Activated T-helper 9 cell treated with anti-CD3 and anti-CD28 coated beads, Interleukin-2, amount 50 U/mL, for 16 hours (primary cell): ENCODE data around the gene SLC25A44.
A peak's percentile ranks its signal among the peaks of the same experiment; 100 is the strongest.
"Not testable (repeated sequence)": the region's sequence is repeated elsewhere in the genome, so short reads cannot be mapped to it uniquely, and the experiment has no call there.

Source experiments
- DNase-seq: peaks from one replicate; pipeline ENCODE4 v3.0.0-alpha.2; 2020; ENCODE audit warnings: low read depth

SLC25A44 gene

DNA sequence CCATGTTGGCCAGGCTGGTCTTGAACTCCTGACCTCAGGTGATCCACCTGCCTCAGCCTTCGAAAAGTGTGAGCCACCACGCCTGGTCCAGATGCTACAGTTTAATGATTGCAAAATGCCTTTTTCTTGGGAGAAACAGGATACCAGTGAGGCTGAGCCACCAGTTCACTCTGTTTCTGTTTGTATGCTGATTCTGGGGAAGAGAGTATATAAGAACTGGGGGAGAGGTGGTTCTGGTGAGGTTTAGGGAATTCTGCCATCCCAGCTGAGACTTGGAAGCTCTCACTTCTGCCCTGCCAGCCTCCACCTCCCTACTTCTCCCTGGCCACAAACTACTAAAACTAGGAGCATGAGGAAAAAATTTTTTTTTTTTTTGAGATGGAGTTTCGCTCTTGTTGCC, 10.8 kb downstream of the SLC25A44 start:
- DNase-seq, result no peak

DNA sequence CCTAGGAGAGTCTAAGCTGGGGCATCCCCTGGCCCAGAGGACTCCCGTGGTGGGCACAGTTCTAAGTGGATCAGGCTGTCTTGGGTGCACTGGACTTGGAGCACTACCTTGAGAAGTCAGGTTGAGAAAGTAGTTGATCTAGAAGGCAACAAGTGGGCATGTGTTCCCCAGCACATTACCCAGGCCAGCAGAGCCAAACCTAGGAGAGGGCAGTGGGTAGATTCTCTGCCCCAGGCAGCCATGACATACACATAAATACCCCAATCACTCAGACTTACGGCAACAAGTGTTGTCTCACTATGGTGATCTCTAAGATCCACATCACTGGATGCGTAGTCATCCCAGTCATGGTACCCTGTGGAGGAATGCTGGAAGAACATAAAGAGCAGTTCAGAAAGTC, 17.3 kb downstream of the SLC25A44 start:
- DNase-seq, result no peak

DNA sequence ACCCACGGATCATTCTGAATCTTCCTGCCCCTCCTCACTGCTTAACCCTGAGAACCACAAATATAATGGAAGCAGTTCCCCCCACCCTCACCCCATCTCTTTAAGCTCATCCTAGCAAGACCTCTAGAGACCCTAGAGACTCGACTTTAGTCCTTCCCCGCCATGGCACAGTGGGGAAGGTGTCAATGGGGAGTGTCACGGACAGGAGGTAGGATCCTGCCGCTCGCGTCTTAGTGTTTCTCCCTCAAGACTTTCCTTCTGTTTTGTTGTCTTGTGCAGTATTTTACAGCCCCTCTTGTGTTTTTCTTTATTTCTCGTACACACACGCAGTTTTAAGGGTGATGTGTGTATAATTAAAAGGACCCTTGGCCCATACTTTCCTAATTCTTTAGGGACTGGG, 18.2 kb downstream of the SLC25A44 start:
- DNase-seq, result no peak

DNA sequence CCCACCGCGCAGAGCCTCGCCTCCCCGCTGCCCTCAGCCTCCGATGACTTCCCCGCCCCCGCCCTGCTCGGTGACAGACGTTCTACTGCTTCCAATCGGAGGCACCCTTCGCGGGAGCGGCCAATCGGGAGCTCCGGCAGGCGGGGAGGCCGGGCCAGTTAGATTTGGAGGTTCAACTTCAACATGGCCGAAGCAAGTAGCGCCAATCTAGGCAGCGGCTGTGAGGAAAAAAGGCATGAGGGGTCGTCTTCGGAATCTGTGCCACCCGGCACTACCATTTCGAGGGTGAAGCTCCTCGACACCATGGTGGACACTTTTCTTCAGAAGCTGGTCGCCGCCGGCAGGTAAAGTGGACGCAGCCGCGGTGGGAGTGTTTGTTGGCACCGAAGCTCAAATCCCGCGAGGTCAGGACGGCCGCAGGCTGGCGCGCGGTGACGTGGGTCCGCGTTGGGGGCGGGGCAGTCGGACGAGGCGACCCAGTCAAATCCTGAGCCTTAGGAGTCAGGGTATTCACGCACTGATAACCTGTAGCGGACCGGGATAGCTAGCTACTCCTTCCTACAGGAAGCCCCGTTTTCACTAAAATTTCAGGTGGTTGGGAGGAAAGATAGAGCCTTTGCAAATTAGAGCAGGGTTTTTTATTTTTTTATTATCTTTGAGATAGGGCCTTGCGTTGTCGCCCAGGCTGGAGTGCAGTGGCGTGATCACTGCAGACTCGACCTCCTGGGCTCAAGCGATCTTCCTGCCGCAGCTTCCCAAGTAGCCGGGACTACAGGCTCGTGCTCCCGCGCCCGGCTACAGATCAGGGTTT, 19.1 kb downstream of the SLC25A44 start, which contains the start of gene PMF1:
Gene PMF1 (plus strand): TSS at position 175 of the 811 bp plus-strand sequence. CDS start 9 bp downstream, at position 184.
- DNase-seq, result peak; percentile 93

DNA sequence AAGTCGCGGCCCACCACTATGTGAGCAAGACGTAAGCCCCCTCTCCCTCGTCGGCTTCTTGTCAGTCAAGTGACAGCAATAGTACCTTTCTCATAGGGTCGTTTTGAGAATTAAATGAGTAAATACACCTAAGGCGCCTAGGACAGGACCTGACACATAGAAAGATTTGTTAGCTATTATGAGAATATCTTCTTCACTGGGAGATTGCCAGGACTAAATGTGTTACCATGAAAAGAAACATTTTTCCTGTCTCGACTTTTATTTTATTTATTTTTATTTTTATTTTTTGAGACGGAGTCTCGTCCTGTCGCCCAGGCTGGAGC, 19.7 kb downstream of the SLC25A44 start:
- DNase-seq, result no peak

DNA sequence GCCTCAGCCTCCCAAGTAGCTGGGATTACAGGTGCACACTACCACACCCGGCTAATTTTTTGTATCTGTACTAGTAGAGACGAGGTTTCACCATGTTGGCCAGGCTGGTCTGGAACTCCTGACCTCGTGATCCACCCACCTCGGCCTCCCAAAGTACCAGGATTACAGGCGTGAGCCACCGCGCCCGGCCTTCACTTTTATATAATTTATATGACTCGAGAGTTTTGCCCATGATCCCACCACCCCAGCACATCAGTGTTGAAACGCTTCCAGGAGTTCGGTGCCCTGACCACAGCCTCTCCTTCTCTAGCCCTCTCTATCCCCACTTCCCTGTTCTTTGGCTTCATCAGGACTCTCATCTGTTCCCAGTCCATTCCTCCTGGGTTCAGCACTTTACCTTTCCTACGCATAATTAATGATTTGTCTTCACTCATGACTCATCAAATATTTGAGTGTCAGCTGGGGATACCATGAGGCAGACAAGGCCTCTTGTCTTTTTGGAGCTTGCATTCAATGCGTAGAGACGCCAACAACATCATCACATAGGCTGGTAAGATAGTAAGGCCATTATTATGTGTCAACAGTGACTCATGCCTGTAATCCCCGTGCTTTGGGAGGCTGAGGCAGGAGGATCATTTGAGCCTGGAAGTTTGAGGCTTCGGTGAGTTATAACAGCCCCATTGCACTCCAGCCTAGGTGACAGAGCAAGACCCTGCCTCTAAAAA, 20.3 kb downstream of the SLC25A44 start:
- DNase-seq, result peak; percentile 21

DNA sequence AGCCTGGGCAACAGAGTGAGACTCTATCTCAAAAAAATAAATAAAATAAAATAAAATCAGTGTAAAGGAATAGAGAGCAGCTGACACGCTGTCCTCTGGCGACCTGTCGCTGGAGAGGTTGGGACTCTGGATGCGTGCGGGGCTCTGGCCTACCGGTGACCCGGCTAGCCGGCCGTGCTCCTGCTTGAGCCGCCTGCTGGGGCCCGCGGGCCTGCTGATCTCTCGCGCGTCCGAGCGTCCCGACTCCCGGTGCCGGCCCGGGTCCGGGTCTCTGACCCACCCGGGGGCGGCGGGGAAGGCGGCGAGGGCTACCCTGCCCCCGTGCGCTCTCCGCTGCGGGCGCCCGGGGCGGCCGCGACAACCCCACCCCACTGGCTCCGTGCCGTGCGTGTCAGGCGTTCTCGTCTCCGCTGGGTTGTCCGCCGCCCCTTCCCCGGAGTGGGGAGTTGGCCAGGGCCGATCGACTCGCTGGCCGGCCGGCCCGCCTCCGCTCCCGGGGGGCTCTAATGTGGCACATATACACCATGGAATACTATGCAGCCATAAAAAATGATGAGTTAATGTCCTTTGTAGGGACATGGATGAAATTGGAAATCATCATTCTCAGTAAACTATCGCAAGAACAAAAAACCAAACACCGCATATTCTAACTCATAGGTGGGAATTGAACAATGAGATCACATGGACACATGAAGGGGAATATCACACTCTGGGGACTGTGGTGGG, 22.6 kb downstream of the SLC25A44 start:
- not testable (repeated sequence) for DNase-seq

DNA sequence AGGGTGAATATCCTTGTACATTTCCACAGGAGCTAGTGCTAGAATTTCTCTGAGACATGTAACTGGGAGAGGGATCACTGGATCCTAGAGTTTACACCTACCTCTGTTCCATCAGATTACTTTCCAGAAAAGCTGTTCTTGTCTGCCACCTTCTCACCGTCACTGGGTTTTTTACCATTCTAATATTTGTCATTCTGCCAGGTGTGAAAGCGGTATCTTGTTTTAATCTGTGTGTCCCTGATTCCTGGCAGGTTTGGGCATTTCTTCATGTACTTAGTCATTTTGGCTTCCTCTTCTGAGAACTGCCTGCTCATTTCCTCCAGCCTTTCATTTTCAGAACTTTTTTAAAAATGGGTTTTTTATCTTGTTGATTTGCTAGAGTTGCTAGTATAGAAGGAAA, 24.0 kb downstream of the SLC25A44 start:
- DNase-seq, result no peak

DNA sequence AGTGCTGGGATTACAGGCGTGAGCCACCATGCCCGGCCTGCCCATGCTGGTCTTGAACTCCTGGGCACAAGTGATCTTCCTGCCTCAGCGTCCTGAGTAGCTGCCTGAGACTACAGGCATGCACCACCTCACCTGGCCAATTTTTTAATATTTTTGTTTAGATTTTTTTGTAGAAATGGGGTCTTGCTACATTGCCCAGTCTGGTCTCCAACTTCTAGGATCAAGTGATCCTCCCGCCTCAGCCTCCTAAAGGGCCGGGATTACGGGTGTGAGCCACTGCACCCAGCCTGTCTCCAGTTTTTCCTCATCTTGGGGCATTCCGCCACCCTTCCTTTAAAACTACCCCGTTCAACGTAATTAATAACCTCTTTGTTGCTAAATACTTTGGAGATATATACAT, 26.3 kb downstream of the SLC25A44 start:
- DNase-seq, result no peak

DNA sequence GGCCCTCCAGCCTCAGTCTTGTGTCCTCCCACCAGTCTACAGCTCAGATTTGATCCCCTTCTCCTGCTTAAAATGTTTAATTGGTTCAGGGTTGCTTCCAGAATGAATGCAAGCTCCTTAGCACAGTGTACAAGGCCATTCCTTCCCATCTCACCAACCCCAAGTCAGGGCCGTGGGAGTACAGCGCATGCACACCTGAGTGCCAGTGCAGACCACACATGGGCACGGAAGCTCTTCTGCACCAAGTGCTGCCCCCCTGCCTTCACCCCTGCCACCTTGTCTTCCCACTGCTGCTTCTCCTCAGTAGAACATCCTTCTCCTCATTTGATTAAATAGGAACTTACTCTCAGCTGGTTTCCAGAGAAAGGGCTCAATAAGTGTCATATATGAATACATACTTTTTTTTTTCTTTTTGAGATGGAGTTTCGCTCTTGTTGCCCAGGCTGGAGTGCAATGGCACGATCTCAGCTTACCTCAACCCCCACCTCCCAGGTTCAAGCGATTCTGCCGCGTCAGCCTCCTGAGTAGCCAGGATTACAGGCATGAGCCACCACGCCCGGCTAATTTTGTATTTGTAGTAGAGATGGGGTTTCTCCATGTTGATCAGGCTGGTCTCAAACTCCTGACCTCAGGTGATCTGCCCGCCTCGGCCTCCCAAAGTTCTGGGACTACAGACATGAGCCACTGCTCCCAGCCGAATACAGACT, 28.2 kb downstream of the SLC25A44 start:
- DNase-seq, result no peak

DNA sequence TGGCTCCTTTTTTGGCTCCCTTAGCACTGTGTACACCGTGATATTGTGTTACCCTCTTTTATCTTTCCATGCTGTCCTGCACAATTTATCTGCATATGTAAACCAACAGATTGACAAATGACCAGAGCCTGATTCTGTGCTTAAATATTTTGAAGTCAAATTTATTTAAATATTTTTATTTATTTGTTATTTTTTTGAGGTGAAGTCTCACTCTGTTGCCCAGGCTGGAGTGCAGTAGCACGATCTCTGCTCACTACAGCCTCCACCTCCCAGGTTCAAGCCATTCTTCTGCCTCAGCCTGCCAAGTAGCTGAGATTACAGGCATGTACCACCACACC, 31.7 kb downstream of the SLC25A44 start:
- no peak for DNase-seq

DNA sequence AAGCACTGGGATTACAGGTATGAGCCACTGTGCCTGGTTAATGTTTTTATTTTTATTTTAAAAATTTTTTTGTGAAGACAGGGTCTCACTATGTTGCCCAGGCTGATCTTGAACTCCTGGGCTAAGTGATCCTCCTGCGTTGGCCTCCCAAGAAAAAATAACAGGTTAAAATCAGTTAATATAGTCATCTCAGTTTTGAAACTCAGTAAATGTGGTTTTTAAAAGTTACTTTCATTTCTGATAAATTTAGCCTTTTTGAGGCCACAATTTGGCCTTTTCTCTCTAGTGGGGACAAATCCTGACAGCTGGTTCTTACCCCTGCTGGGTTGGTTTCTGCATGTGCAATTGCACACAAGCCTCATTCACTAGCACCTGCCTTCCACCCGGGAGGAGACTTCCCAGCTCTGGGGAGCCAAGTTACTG, 32.2 kb downstream of the SLC25A44 start:
- no peak for DNase-seq

DNA sequence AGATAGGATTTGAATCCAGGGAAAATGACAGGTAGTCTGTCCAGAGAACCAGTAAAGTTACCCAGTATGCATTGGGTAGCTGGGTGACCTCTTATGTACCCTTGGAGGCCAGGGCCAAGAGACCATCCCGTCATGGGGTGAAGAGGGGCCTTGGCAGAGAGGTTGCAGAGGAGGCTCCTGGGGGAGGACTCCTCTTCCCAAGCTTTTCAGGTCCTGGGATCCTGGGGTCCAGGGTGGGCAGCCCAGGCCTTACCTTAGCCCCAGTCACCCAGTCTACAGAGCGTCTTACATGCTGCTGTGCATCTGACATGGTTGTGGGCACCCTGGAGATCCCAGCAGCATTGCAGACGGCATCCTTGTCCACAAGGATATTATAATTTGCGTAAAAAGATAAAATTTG, 32.9 kb downstream of the SLC25A44 start:
- no peak for DNase-seq

DNA sequence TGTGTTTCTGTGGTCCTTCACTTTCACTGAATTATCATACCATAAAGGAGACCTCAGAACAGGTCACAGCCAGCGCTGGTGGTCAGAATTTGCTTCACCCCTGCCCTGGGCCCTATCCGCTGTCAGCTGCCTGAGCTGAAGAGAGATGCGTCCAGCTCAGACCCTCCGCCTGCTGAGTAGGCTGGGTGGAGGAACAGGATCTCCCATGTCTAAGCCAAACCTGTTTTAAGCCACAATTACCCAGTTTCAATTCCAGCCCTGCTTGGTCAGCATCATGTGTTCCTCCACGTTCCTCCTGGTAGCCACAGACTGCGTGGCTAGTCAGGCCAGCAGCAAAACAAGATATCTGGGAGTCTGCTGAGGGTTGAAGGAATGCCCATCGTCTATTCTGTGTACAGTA, 34.6 kb downstream of the SLC25A44 start:
- DNase-seq, result no peak

DNA sequence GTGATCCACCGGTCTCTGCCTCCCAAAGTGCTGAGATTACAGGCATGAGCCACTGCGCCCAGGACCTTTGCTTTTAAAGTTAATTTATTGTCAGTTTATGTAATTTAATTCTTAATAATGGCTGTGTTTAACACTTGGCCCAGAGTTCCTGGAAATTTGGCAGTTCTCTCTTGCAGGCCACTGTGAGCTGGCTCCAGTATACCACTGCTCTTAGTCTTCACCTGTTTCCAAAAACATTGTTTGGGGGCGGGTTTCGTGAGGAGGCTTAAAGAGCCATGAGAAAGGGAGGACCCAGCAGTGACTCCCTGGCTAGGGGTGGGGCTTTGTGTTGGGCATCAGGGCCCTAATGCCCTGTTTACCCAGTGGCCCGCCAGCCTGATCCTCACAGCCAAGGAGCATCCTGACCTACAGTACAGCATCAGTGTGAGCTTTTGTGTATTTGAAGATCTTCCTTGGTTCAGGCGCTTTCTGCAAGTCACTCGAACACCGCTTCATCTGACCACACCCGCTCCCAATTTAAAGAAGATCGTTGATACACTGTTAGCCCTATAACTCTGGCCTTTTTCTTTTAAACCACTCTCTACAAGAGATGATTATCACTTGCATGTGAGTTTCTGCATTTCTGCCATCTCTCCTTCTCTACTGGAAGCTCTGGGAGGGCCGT, 36.0 kb downstream of the SLC25A44 start:
- no peak for DNase-seq

DNA sequence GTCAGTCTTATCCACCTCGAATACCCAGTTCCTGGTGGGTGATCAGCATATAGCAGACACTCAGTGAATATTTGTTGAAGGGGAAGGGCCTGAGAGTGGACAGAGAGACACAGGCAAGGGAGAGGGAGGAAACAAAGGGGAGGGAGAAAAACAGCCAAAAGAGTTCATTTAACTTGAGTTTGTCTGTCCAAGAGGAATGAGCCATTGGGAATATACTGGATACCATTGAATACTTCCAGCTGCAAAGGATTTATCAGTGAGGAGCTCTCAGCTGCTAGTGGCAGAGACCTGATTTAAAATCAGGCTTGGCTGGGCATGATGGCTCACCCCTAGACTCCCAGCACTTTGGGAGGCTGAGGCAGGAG, 36.6 kb downstream of the SLC25A44 start:
- DNase-seq, result no peak

DNA sequence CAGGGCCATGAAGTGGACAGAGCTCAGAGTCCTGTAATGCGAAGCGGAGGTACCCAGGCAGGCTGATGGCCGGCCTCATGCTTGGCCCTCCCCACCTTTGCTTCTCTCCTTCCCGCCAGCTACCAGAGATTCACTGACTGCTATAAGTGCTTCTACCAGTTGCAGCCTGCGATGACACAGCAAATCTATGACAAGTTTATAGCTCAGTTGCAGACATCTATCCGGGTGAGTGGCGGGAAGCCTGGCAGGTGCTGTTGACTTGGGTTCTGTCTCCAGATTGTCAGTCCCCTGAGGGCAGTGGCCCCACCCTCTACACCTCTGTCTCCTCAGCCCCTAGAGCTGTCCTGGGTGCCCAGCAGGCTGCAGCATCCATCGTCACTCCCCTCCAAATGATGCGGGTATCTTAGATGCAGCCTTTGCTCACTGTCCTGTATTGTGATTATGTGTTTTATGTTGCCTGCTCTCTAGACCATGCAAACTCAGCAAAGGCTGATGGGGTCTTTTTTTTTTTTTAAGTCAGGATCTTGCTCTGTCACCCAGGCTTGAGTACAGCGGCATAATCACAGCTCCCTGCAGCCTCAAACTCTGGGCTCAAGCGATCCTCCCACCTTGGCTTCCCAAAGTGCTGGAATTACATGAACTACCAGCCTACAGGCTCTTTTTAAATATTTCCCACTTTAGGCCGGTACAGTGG, 38.4 kb downstream of the SLC25A44 start:
- DNase-seq, result no peak

DNA sequence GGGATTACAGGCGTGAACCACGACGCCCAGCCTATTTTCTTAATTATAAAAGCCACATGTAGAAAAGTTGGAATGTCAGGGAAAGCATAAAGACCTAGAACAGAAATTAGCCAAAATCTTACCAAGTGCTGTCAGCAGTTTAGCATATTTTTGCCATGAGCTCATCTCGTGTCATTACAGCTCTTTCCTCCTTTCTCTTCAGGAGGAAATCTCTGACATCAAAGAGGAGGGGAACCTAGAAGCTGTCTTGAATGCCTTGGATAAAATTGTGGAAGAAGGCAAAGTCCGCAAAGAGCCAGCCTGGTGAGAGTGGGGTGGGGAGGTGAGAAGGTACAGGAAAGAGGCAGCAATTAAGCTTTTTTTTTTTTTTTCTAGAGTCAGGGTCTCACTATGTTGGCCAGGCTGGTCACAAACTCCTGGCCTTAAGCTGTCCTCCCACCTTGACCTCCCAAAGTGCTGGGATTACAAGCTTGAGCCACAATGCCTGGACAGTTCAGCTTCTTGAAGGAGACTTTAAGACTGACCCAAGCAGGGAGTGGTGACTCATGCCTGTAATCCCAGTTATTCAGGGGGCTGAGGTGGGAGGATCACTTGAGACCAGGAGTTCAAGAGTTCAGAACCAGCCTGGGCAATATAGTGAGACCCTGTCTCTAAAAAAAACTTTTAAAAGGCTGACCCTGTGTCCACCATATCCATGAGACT, 39.7 kb downstream of the SLC25A44 start:
- DNase-seq, result no peak

DNA sequence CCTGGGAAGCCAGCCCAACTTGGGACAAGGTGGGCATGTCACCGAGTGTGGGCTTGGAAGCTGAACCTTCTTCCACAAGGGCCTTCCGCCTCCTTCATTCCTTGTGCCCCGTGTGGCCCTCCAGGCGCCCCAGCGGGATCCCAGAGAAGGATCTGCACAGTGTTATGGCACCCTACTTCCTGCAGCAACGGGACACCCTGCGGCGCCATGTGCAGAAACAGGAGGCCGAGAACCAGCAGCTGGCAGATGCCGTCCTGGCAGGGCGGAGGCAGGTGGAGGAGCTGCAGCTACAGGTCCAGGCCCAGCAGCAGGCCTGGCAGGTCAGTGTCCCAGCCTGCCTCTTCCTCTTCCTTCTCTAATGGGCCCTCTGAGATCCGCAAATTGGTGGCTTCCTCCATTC, 42.3 kb downstream of the SLC25A44 start:
- no peak for DNase-seq

DNA sequence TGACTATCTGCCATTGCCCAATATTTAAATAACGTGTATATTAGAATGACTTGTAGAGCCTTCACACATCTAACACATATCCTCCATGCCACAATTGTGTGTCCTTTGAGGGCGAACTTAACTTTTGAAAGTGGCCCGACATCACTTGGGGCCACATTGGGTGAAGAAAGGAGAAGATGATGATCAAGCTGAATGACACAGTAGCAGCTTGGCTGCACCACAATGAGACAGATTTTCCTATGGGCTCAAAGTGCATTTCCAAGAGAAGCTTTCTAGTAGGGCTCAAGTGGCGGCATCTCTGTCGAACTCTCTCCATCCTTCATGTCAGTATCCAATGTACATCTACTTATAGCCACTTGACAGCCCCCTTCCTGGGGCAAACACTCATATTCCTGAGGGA, 44.3 kb downstream of the SLC25A44 start:
- no peak for DNase-seq

DNA sequence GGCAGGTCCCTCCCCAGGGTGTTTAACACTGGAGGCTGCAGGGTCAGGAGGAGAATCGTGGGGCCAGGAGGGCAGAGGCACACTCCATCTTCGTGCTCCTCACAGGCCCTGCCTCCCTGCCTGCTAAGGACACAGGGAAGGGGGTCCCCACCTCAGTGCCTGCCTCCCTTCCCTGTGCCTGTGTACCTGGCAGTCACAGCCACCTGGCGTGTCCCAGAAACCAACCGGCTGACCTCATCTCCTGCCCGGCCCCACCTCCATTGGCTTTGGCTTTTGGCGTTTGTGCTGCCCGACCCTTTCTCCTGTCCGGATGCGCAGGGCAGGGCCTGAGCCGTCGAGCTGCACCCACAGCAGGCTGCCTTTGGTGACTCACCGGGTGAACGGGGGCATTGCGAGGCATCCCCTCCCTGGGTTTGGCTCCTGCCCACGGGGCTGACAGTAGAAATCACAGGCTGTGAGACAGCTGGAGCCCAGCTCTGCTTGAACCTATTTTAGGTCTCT, 47.5 kb downstream of the SLC25A44 start:
- DNase-seq, result no peak
